Small intestine (tissue), 7 donors: ENCODE data around the gene CCND2. TPM values are rescaled to one million over a fixed set of nuclear protein-coding genes. Genes with fewer than 3 reads are reported as not detected.
A peak's percentile ranks its signal among the peaks of the same experiment; 100 is the strongest.

ENCODE experiments used
- DNase-seq, 2 donors: peaks; one replicate each; pipeline versions ENCODE4 v3.0.0 to v3.0.0-alpha.2; 2013
- FAIRE-seq: peaks from 2 replicates; lab custom pipeline; 2012; peaks lifted over from hg19 to GRCh38; lab: Jason Lieb, UNC
- H3K27ac ChIP-seq, 3 donors: one replicate each; pipeline ENCODE4 v1.5.1; 2013; ENCODE audit warnings: low read length in 2 of 3, mild to moderate bottlenecking in 2 of 3, control low read depth in 1 of 3, inconsistent platforms in 1 of 3, low read depth in 1 of 3, moderate library complexity in 1 of 3
- H3K27me3 ChIP-seq, 3 donors: one replicate each; pipeline ENCODE4 v1.6.1; 2013; ENCODE audit warnings: low read length in 3 of 3, inconsistent platforms in 1 of 3; ENCODE audit not compliant: control insufficient read depth in 3 of 3, insufficient read depth in 3 of 3
- H3K36me3 ChIP-seq, 3 donors: one replicate each; pipeline ENCODE4 v1.6.1; 2013; ENCODE audit warnings: low read length in 3 of 3, inconsistent platforms in 1 of 3, low read depth in 1 of 3, mild to moderate bottlenecking in 1 of 3, moderate library complexity in 1 of 3; ENCODE audit not compliant: control insufficient read depth in 3 of 3, insufficient read depth in 2 of 3
- H3K4me1 ChIP-seq, 3 donors: one replicate each; pipeline ENCODE4 v1.6.1; 2013; ENCODE audit warnings: low read length in 2 of 3, inconsistent platforms in 1 of 3, low read depth in 1 of 3, mild to moderate bottlenecking in 1 of 3, moderate library complexity in 1 of 3; ENCODE audit not compliant: control insufficient read depth in 3 of 3, insufficient read depth in 2 of 3
- H3K4me3 ChIP-seq, 3 donors: one replicate each; pipeline ENCODE4 v1.5.1; 2013; ENCODE audit warnings: low read length in 3 of 3, control low read depth in 1 of 3, inconsistent platforms in 1 of 3, low read depth in 1 of 3, mild to moderate bottlenecking in 1 of 3, moderate library complexity in 1 of 3
- H3K9me3 ChIP-seq, 2 donors: one replicate each; pipeline ENCODE4 v1.6.1; 2013; ENCODE audit warnings: low read depth in 1 of 2, low read length in 1 of 2; ENCODE audit not compliant: control insufficient read depth in 2 of 2, insufficient read depth in 1 of 2
- WGBS, 3 donors: extraction: QIAGEN DNeasy Blood & Tissue Kit; methylation state at CpG; one replicate each; pipeline ENCODE4 v1.1.7; 2013; 5-methylcytosine and 5-hydroxymethylcytosine counted together
- polyA plus RNA-seq, 4 donors: library from polyadenylated mRNA; stranded (reverse) in 3 of 4; unstranded in 1 of 4; fragments of 200-250 nt in 3 of 4; fragments of 120-200 nt in 1 of 4; gene quantifications; one replicate each; pipeline versions ENCODE4 v1.2.1 to v1.2.3, GENCODE V29; 2013
- donor health status: healthy with polysubstance abuse.
- donor health status: control.
- donor health status: control.
- donor health status: Bipolar disorder and iron deficiency.
- donor health status: healthy.

Gene CCND2
- polyA plus RNA-seq, 4 donors, result 5.6 to 101 (median 22.0) TPM

DNA sequence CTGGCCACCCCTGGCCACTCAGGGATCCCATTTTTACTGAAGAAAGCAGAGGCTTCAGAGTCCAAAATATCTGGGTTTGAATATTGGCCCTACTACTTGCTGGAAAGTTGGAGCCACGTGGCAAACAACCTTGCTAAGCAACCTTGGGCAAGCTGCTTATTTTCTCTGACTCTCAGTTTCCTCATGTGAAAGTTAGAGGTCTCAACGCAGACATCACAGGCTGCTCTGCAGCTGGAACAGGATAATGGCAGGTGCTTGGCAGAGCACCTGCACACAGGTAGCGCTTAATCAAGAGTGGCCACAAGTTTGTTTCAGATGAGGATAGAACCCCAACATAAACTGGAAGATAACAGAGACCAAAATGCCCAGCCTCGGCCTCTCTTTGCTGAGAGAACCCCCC is 28.1 kb upstream of the CCND2 start:
- 64 to 78% (median 72%) methylated on average over 4 of the region's 4 CpGs for WGBS, 3 donors
- no peak overlapping the region for H3K4me3 ChIP-seq
- H3K27ac ChIP-seq, result no peak overlapping the region
- no peak for FAIRE-seq
- no peaks in the 10 kb centered on the region for H3K36me3 ChIP-seq
- no peaks in the 10 kb centered on the region for H3K27me3 ChIP-seq
- DNase-seq, result no peak
- H3K9me3 ChIP-seq, result no peaks in the 10 kb centered on the region
- H3K4me1 ChIP-seq, result no peaks in the 10 kb centered on the region

DNA sequence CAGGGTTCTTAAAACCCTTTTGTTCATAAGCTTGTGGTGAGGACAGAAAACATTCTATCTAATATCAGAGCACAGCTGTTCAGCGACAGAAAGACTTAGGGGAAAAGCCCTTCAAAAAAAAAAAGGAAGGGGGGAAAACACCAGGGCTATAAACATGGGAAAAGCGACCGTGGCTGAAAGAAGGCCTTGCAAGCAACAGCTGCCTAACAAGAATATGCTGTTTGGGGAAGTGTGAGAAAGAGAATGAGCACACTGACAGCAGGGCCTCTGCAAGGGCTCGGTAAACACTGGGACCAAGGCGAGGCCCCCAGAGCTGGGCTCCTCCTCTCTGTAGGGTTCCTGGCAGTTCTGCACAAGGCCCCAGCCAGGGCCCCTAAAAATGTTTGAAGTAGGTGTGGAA is 27.4 kb upstream of the CCND2 start:
- peak in 1 of 2 donors; percentile 41 for DNase-seq
- H3K27me3 ChIP-seq, result no peaks in the 10 kb centered on the region
- peak overlapping the region in 1 of 3 donors; percentile 38 for H3K27ac ChIP-seq
- H3K9me3 ChIP-seq, result no peaks in the 10 kb centered on the region
- H3K4me1 ChIP-seq, result no peaks in the 10 kb centered on the region
- no peak overlapping the region for H3K4me3 ChIP-seq
- 43 to 68% (median 63%) methylated on average over 5 of the region's 5 CpGs for WGBS, 3 donors
- FAIRE-seq, result no peak
- H3K36me3 ChIP-seq, result no peaks in the 10 kb centered on the region

DNA sequence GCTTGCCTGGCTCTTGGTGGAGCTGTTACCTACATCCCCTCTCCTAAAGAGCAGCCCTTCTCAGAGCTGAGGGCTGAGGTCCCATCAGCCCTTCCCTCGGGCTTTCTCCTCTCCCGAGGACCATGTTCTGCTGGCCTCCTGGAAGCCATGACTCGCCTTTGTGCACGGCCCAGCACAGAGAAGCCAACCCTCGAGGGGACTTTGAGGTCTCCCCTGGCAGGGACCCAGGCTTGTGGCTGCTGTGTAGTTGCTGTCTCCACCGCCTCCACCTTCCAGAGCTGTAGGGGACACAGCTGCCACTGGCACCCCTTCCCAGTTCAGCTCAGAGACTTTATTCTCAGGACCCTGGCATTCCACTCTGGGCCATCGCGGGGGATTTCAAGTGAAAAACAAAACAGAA is 22.9 kb upstream of the CCND2 start:
- Histone ChIP-seq H3K4me3 (no peak overlapping the region), H3K27ac (no peak overlapping the region), H3K27me3 (peaks cover 0 to 2% (median 0%) of the 10 kb centered on the region in 3 donors), H3K36me3 (no peaks in the 10 kb centered on the region), H3K4me1 (no peaks in the 10 kb centered on the region), H3K9me3 (no peaks in the 10 kb centered on the region)
- no peak for DNase-seq
- WGBS, 3 donors, result 68 to 74% (median 69%) methylated on average over 7 to 8 of the region's 8 CpGs
- FAIRE-seq, result no peak

DNA sequence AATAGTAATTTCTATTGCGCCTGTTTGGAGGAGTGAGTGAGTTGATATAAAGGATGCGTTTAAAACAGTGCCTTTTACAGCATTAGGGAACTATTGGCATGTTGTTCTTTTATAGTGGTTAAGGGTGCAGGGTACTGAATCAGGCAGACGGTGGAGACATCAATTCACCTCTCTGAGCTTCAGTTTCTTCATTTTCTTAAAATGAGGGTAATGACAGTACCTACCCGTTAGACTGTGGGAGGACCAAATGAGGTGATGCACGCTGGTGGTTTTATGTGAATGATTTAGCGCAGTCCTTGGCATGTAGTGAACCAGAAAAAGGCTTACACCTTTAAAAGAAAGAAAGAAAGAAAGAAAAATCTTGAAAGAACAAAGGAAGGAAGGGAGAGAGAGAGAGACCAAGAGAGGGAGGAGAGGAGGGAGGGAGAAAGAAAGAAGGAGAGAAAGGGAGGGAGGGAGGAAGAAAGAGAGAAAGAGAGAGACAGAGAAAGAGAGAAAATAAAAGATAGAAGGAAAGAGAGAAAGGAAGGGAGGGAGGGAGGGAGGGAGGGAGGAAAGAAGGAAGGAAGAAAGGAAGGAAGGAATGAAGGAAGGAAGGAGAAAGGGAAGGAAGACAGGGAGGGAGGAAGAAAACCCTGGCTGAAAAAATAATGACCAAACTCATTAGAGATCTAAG is 22.2 kb upstream of the CCND2 start:
- no peak for FAIRE-seq
- Histone ChIP-seq H3K27me3 (peaks cover 0 to 2% (median 0%) of the 10 kb centered on the region in 3 donors), H3K9me3 (no peaks in the 10 kb centered on the region), H3K36me3 (no peaks in the 10 kb centered on the region), H3K4me3 (no peak overlapping the region), H3K4me1 (no peaks in the 10 kb centered on the region), H3K27ac (no peak overlapping the region)
- WGBS, 3 donors, result 70 to 78% (median 75%) methylated on average over 6 of the region's 6 CpGs
- no peak for DNase-seq

DNA sequence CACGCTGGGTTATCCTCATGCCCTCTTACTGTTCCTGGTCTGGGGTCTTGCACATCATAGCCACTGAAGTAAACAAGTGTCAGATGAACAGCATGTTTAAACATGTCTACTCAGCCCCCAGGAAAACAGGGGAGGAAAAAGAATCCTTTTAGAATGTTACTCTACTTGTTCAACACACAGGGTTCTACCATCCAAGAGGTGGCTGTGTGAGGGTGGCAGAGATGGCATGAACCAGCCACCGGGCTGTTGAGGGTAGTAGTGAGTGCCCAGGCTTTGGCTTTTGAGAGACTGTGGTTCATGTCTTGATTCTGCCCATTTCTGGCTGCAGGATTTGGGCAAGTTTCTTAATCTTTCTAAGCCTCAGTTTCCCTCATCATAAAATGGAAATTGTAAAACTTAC is 21.6 kb upstream of the CCND2 start:
- 86 to 95% (median 92%) methylated on average over 2 of the region's 2 CpGs for WGBS, 3 donors
- H3K4me1 ChIP-seq, result no peaks in the 10 kb centered on the region

DNA sequence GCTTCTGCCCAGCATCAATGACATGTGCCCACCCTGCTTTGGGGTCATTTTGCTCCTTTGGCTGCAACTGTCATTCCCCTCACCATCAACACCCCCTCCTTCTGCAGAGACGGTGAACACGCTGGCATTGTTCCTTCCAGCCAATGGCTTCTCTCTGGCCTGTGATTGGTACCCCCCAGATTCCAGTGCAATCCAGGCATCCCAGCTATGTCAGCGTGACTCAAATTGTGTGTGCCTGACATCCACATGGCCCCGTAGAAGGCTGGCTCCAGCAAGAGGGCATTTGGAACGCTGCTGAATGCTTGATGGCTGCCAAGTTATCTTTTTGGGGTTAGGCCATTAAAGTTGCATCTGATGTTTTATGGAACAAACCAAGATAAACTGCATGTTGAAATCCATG is 21.0 kb upstream of the CCND2 start:
- Histone ChIP-seq H3K4me3 (no peak overlapping the region), H3K4me1 (no peaks in the 10 kb centered on the region), H3K9me3 (no peaks in the 10 kb centered on the region), H3K27ac (no peak overlapping the region), H3K36me3 (no peaks in the 10 kb centered on the region), H3K27me3 (peaks cover 0 to 2% (median 0%) of the 10 kb centered on the region in 3 donors)
- WGBS, 3 donors, result 78 to 83% (median 80%) methylated on average over 5 of the region's 5 CpGs
- DNase-seq (no peak), FAIRE-seq (no peak)

More for the DNA sequence above, 21.6 kb upstream of the CCND2 start:
- H3K9me3 ChIP-seq, result no peaks in the 10 kb centered on the region
- H3K27me3 ChIP-seq, result peaks cover 0 to 2% (median 0%) of the 10 kb centered on the region in 3 donors
- no peak for FAIRE-seq
- H3K36me3 ChIP-seq, result no peaks in the 10 kb centered on the region
- no peak overlapping the region for H3K4me3 ChIP-seq
- no peak for DNase-seq
- no peak overlapping the region for H3K27ac ChIP-seq

DNA sequence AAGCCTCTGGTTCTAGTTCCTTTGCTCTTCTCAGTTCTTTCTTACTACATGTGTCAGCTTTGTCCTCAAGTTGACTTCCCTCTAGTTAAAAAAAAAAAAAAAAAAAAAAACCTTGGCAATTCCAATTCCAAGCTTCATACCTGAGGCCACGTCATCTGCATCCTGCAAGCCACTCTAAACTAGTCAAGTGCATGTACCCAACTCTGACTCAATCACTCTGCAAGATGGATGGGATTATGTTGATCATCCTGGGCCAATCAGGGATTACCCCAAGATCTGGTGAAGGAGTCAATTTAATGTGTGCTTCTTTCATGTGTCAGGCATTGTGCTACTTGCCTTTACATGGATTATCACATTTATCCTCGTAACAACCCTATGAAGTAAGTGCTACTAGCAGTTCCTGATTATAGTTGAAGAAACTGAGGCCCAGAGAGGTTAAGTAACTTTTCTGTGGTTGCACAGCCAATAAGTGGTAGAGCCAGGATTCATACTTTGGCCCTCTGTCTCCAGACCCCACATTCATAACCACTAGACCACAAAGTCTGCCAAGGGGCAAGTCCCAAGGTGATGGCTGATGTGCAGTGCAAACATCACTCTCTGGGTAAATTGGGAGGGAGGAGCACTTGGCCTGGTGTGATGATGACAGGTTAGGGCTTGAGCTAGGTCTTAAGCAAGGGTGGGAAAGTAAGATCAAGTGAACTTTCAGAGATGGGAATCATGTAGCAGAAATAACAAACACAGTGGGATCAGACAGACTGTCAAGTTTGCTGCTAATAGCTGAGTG is 17.3 kb upstream of the CCND2 start:
- Histone ChIP-seq H3K4me1 (no peaks in the 10 kb centered on the region), H3K9me3 (peaks cover 0 to 2% of the 10 kb centered on the region in 2 donors), H3K27ac (no peak overlapping the region), H3K36me3 (no peaks in the 10 kb centered on the region), H3K4me3 (no peak overlapping the region), H3K27me3 (peaks cover 0 to 2% (median 0%) of the 10 kb centered on the region in 3 donors)
- no peak for FAIRE-seq
- 73 to 88% (median 86%) methylated on average over 2 of the region's 2 CpGs for WGBS, 3 donors
- DNase-seq, result no peak

DNA sequence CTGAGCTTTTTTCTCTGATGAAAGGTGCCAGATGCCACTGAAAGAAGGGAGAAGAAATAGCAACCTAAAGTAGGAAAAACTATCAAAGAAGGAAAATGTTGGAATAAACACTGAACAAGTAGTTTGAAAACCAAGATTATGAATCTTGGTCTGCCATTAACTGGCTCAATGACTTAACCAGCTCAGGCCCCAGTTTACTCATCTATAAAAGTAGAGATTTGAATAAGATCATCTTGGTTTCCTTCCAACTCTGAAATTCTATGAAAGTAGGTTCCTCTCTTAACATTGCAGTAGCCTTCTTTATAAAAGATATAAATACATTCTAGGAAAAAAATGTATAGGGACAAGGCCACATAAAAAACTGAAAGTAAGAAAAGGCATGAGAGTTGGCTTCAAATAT is 16.1 kb upstream of the CCND2 start:
- Histone ChIP-seq H3K4me1 (no peaks in the 10 kb centered on the region), H3K27me3 (peaks cover 0 to 1% (median 0%) of the 10 kb centered on the region in 3 donors), H3K4me3 (no peak overlapping the region), H3K27ac (no peak overlapping the region), H3K36me3 (no peaks in the 10 kb centered on the region), H3K9me3 (peaks cover 0 to 2% of the 10 kb centered on the region in 2 donors)
- DNase-seq (no peak), FAIRE-seq (no peak)
